Left forelimb (tissue), 1 donor: ENCODE measurements around the gene RNASEH2A.
A peak's percentile ranks its signal among the peaks of the same experiment; 100 is the strongest.

ENCODE experiments used
- DNase-seq: peaks from one replicate; pipeline ENCODE4 v3.0.0-alpha.2; 2018; ENCODE audit warnings: low spot score

The RNASEH2A gene

DNA sequence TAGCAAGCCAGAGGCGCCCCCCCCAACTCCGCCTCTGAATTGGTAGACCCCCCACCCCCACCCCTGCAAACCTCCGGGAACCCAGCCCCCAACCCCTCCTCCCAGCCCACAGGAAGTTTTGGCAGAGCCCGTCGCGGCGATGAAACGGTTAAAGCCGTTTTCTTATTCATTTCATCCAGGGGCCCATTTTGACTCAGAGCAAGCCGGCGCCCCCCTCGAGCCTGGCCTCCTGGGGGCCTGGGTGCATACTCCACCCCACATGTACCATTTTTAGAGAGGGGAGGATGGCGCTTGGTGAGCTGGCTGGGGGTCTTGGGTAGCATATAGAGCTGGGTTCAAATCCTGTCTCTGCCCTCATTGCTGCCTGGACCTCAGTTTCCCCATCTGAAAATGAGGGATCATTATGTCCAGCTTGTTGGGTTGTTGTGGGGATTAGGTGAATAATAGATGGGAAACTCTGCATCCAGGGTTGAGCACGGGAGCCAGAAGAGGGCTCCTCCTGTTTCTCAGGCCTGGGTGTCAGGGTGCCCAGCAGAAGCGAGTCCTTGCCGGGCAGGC is 23.0 kb upstream of the RNASEH2A start:
- no peak for DNase-seq

DNA sequence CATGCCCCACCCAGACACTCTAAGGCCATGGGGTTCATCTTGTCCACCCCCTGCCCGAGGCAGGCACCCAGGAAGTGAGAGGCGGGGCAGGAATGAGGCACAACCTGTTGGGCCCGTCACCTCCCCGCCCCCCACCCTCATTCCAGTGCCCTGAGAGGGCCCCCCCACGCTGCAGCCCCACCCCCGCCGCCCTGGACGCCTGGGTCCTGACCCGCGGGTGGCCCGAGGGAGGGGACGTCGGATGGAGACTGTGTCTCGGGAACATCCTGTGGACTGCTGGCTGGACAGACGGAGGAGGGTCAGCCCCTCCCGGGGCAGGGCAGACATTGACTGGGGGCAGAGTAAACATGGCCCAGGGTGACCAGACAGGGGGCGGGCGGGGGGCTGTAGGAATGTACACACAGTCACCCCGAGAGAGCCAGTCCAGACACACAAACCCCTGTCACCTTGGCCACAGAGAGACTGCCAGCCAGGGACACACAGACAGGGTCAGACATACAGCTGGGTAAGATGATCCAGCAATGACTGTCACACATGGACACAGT is 22.5 kb upstream of the RNASEH2A start:
- no peak for DNase-seq

- DNase-seq: no peak
Observed at GRCh38 chr19:12784394-12784870, 22.0 kb upstream of the RNASEH2A start.

DNA sequence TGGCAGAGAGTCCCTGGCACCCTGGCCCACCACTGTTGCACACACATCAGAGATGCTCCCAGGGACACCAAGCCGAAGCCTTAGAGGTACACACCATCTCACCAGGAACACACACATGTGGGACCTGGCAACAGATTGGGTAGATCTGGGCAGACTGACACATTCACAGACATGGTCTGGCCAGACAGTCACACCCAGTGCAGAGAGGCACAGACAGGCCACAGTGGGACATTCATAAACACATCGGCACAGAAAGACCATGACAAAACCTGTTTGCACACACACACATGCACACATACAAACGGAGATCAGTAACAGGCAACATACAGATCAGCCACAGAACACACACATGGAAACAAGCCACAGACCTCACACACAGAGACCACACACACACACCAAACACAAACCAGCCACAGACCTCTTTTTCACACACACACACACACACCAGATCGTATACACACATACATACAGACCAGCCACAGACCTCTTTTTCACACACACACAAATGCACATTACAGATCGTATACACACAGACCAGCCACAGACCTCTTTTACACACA is 21.4 kb upstream of the RNASEH2A start:
- DNase-seq: peak; percentile 60

DNA sequence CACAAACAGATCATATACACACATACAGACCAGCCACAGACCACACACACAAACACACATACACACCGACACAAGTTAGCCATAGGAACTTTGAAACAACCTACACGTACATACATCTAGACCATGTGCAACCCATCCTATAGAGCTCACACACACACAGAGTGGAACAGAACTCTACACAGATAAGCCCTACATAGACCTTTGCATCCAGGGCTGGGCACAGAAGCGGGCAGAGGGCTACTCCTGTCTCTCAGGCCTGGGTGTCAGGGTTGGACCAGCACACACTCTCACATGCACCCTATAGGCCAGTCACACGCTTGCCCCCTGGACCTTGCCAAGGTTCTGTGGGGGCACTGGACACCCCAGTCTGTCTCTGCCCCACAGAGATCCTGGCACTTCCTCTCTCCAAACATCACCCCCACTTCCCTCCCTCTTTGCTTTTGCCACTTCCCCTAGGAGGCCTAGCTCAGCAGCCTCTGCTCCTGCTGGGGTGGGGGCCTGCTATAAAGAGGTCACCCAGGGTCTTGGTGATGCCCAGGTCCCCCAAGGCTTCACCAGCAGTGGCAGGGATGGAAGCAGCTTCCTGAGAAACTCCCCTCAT is 20.9 kb upstream of the RNASEH2A start:
- DNase-seq: no peak

- no peak for DNase-seq
Observed at GRCh38 chr19:12786141-12786870, 20.1 kb upstream of the RNASEH2A start.

DNA sequence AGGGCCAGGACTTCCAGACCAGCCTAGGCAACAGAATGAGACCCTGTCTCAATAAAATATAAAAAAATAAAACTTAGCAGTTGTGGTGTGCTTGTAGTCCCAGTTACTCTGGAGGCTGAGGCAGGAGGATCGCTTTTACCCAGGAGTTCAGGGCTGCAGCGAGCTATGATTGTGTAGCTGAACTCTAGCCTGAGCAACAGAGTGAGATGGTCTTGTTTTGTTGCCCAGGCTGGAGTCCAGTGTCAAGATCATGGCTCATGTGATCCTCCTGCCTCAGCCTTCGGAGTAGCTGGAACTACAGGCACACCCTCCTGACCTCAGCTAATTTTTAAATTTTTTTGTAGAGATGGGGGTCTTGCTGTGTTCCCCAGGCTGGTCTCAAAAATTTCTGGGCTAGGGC is 19.4 kb upstream of the RNASEH2A start:
- DNase-seq: no peak

GRCh38 chr19:12787458-12787857 is 18.9 kb upstream of the RNASEH2A start:
- DNase-seq: no peak

DNA sequence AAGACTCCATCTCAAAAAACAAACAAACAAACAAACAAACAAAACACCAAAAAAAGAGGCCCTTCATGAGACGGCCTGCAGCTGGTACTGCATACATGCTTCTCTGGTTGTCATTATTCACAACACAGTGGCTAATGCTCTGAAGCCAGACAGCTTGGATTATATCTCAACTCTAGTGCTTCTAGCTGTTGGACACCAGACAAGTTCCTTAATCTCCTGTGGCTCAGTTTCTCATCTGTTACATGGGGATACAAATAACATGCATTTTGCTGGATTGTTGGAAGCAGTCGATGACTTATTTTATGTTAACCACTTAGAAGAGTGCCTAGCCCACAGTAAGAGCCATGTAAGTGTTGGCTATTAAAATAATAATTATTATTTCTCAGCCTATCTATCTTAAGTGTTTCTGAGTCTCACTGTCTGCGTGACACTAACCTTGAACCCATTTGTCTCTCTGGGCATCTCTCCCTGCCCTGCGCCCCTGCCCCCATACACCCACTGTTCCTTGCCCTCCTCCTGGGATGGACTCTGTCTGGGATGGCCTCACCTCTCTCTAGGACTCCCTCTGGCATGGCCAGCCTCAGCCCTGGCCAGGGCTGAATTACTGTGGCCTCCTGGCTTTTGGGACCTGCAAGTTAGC is 18.2 kb upstream of the RNASEH2A start:
- DNase-seq: no peak

- DNase-seq: no peak
Observed at GRCh38 chr19:12788682-12789097, 17.7 kb upstream of the RNASEH2A start.

- DNase-seq: no peak
Observed at GRCh38 chr19:12789098-12789903, 17.1 kb upstream of the RNASEH2A start.

DNA sequence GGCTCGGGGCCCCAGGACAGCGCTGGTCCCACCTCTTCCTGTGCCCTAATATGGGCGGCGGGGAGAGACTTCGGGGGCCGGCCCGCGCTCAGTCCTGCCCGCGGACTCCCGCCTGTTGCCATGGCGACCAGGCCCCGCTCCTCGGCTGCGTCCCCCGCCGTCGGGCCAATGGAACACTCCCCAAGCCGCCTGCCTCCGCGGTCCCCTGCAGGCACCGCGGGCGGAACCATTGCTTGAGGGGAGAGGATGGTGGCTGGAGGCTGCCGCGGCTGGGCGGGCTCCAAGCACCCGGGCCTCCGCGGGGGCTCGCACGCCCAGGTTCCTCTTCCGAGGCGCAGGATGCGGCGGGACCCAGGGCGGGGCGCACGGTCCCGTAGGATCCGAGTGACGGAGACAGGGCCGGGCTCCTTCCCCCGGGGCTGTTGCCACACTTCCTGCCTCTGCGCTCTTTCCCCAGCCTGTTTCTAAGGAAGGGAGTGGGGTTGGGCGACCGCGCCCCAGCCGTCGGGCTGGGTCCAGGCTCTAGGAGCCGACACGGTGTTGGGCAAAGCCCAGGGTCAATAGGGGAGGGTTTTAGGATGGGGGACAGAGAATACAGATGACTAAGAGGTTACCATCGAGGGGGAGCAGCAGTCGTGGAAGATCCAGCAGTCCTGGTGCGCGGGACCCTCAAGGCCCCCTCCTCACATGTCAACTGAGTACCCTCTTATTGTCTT is 16.3 kb upstream of the RNASEH2A start:
- peak; percentile 95 for DNase-seq

- DNase-seq: no peak
Observed at GRCh38 chr19:12790628-12791344, 15.6 kb upstream of the RNASEH2A start.

GRCh38 chr19:12791345-12792050 is 14.9 kb upstream of the RNASEH2A start, which contains the start of gene JUNB:
TSS of gene JUNB (plus strand) at chr19:12791486. CDS start at chr19:12791772, 286 bp downstream.
- peak; percentile 98 for DNase-seq

GRCh38 chr19:12792051-12792852 is 14.1 kb upstream of the RNASEH2A start:
- peak; percentile 81 for DNase-seq

GRCh38 chr19:12792853-12793289 is 13.5 kb upstream of the RNASEH2A start:
- DNase-seq: no peak

GRCh38 chr19:12793290-12794195 is 12.8 kb upstream of the RNASEH2A start:
- DNase-seq: peak; percentile 96
